ENCODE data around the gene BOD1L1. TPM values are rescaled to one million over a fixed set of nuclear protein-coding genes. Genes with fewer than 3 reads are reported as not detected.

The BOD1L1 gene
- total RNA-seq, 4 donors from 2014 or later = 34.6 to 45.3 (median 35.4) TPM

DNA sequence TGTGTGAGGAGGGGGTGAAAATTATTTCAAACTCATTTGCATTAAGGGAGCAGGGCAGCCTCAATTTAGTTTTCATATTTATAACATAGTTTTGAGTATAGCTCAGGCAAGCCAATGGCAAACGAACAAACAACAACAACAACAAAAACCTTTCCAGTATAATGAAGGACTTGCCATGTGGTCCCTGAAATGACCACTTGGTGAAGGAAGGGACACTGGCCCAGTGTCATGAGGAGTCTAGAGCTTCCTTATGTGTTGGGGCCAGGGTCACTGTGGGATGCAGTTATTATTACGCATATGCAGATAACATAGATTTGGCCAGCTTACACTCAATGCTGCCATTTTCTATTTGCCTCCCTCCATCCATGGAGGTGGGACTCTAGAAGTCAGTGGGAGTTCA is 106.5 kb downstream of the BOD1L1 start:
- peaks cover 0 to 24% (median 0%) of the 10 kb centered on the region in 3 donors for H3K9me3 ChIP-seq
- TF ChIP-seq POLR2AphosphoS5 (IDR thresholded peaks at IDR 0.05) (no peak), EP300 (IDR thresholded peaks at IDR 0.05) (no peak), POLR2A (IDR thresholded peaks at IDR 0.05) (no peak)
- TF ChIP-seq, protein P1, sequence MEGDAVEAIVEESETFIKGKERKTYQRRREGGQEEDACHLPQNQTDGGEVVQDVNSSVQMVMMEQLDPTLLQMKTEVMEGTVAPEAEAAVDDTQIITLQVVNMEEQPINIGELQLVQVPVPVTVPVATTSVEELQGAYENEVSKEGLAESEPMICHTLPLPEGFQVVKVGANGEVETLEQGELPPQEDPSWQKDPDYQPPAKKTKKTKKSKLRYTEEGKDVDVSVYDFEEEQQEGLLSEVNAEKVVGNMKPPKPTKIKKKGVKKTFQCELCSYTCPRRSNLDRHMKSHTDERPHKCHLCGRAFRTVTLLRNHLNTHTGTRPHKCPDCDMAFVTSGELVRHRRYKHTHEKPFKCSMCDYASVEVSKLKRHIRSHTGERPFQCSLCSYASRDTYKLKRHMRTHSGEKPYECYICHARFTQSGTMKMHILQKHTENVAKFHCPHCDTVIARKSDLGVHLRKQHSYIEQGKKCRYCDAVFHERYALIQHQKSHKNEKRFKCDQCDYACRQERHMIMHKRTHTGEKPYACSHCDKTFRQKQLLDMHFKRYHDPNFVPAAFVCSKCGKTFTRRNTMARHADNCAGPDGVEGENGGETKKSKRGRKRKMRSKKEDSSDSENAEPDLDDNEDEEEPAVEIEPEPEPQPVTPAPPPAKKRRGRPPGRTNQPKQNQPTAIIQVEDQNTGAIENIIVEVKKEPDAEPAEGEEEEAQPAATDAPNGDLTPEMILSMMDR (IDR thresholded peaks at IDR 0.05) = no peak
- H3K27me3 ChIP-seq = peaks cover 93% of the 10 kb centered on the region
- no peak for ATAC-seq
- no peaks in the 10 kb centered on the region for H3K36me3 ChIP-seq
- no peak overlapping the region for H3K4me3 ChIP-seq
- H3K27ac ChIP-seq = no peak overlapping the region
- peaks cover 0 to 16% (median 0%) of the 10 kb centered on the region in 3 donors for H3K4me1 ChIP-seq
- 57 to 70% methylated on average over 2 of the region's 2 CpGs for WGBS, 2 donors (ENCODE audit: low coverage in 1 of 2)

Small RNA genes lying within 50 kb of the gene (small RNA-seq; reads per million reads assigned to genes)
- 0.09 to 3.3 (median 0.76) reads per million in 4 donors for gene MIR5091

Other genes with a start within 250 kb of the BOD1L1 start
- 10 to 100 TPM; 14.8 to 25.7 (median 18.3) TPM for gene RAB28, start 143.4 kb downstream of the BOD1L1 start, total RNA-seq
- 1 to 10 TPM in 3 of 4 donors, under 1 TPM in 1; 0.62 to 5.5 (median 3.0) TPM for gene NKX3-2, start 83.2 kb downstream of the BOD1L1 start, total RNA-seq